GM23248 (cell line): ENCODE results near the gene IGFL3.

Source experiments
- EZH2 ChIP-seq: fragments of 200-600 bp; sonication (generic); IDR thresholded peaks from 2 replicates; pipeline ENCODE4 v1.6.1; 2018; ENCODE audit warnings: antibody characterized with exemption, mild to moderate bottlenecking; ENCODE audit not compliant: insufficient read depth, poor library complexity, severe bottlenecking
- EZH2phosphoT487 ChIP-seq: fragments of 200-600 bp; sonication (generic); IDR thresholded peaks from 2 replicates; pipeline ENCODE4 v1.6.1; 2018; ENCODE audit warnings: antibody characterized with exemption, moderate library complexity, mild to moderate bottlenecking, low read depth; ENCODE audit not compliant: insufficient read depth

DNA sequence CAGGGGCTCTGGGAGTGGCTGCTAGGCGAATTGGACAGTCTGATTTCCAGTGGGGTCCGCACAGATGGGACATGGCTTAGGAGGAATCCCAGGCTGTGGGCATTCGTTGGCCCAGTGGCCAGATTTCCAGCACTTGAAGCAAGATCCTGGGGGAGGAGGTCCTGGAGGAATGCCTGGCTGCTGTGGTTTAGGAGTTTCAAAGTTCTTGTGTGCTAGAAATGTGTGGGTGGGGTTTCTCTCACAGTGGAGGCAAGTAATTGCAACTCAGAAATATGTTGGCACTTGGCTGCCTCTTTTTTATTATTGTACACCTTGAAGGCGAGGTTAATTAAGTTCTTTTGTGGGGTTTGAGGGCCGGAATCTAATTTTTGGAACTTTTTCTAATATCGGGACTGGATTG lies 17.1 kb downstream of the IGFL3 start:
- TF ChIP-seq EZH2phosphoT487 (no peak), EZH2 (no peak)
